ENCODE results near the gene RND3. TPM values are rescaled to one million over a fixed set of nuclear protein-coding genes. Genes with fewer than 3 reads are reported as not detected.

The RND3 gene, protein sequence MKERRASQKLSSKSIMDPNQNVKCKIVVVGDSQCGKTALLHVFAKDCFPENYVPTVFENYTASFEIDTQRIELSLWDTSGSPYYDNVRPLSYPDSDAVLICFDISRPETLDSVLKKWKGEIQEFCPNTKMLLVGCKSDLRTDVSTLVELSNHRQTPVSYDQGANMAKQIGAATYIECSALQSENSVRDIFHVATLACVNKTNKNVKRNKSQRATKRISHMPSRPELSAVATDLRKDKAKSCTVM
- total RNA-seq: 10 to 100 TPM in 4 of 7 donors, 1 to 10 TPM in 3; 2.5 to 23.0 (median 11.2) TPM
- 10 to 100 TPM; 12.8 to 13.8 TPM for polyA plus RNA-seq
- long read RNA-seq, donor 1, transcript RND3-201 (6 exons, 2,711 nt): major isoform, 5 of 9 reads
- long read RNA-seq, donor 1, partial matches to known transcripts: 0 of 9 reads
- long read RNA-seq, donor 1, other reads (novel, unspliced or antisense): 1 of 9 reads
- long read RNA-seq, donor 2, partial matches to known transcripts: 0 of 4 reads
- long read RNA-seq, donor 2, other reads (novel, unspliced or antisense): 0 of 4 reads
- long read RNA-seq, donor 3, transcript RND3-202 (5 exons, 2,777 nt): major isoform, 12 of 15 reads
- long read RNA-seq, donor 3, partial matches to known transcripts: 0 of 15 reads
- long read RNA-seq, donor 3, other reads (novel, unspliced or antisense): 0 of 15 reads

DNA sequence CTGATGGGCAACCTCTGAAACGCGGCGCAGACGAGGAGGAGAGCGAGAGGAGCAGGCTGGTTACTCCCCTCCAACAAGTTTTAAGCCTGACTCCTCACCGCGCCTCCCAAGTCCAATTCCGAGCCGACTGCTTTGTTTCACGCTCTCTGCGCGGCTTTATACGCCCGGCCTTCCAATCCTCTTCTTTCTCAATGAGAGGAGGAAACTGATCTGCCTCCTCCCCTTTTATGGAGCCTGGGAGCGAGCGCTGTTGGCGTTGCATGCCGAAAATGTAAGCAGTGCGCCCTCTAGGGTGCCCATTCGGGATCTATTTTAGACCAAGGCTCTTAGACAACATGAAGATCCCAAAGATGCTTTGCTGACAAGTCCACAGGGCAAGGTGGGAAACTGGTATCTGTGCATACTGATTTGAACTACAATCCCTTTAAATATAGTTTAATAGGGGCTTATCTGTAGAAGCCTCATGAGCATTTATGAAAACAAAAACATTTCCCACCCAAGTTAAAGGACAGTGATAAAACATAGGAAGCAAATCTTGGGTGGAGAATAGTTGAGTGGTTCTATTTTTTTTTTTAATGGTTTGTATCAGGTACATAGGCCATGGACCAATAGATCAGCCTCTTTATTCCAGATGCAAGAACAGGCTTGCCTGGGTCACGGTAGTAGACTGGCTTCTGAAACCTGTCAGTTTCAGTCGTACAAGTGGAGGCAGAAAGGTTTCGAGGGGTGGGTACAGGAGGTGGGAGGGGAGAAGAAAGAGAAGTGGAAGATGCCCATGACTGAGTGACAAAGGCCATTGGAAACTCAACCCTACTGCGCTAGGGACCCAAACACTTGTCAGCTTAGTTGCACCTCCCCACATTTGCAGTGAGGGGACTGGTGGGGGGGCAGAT lies at the start of gene RND3:
RND3 (minus strand) TSS at position 131 of the 893 bp plus-strand sequence. CDS start 250 bp downstream, outside the sequence.
- H3K27ac ChIP-seq: peak within 1 kb of the TSS; percentile 28 to 55
- H3K4me3 ChIP-seq: peak within 1 kb of the TSS; percentile 64
- peak; percentile 85 to 95 (median 92) for DNase-seq
- H3K36me3 ChIP-seq: no peaks in the 10 kb centered on the region
- 12 to 15% (median 12%) methylated on average over 24 of the region's 24 CpGs for WGBS, 3 donors
- no peaks in the 10 kb centered on the region for H3K27me3 ChIP-seq
- H3K4me1 ChIP-seq (ENCODE audit: insufficient read depth): peaks cover 1% of the 10 kb centered on the region
- intact Hi-C loops (cut with DNase I): loop anchor here in 3 of 4 donors (5.0 to 10.0 kb wide), 3 partner anchors 885 to 895 kb away; no protein-coding TSS in a partner anchor
- H3K9me3 ChIP-seq: no peaks in the 10 kb centered on the region
- TF ChIP-seq, protein P1, sequence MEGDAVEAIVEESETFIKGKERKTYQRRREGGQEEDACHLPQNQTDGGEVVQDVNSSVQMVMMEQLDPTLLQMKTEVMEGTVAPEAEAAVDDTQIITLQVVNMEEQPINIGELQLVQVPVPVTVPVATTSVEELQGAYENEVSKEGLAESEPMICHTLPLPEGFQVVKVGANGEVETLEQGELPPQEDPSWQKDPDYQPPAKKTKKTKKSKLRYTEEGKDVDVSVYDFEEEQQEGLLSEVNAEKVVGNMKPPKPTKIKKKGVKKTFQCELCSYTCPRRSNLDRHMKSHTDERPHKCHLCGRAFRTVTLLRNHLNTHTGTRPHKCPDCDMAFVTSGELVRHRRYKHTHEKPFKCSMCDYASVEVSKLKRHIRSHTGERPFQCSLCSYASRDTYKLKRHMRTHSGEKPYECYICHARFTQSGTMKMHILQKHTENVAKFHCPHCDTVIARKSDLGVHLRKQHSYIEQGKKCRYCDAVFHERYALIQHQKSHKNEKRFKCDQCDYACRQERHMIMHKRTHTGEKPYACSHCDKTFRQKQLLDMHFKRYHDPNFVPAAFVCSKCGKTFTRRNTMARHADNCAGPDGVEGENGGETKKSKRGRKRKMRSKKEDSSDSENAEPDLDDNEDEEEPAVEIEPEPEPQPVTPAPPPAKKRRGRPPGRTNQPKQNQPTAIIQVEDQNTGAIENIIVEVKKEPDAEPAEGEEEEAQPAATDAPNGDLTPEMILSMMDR (IDR thresholded peaks at IDR 0.05): peak; percentile 22 to 86 (median 69)
- peak; percentile 76 for TF ChIP-seq POLR2A (IDR thresholded peaks at IDR 0.05)
- TF ChIP-seq EP300 (IDR thresholded peaks at IDR 0.05): no peak

DNA sequence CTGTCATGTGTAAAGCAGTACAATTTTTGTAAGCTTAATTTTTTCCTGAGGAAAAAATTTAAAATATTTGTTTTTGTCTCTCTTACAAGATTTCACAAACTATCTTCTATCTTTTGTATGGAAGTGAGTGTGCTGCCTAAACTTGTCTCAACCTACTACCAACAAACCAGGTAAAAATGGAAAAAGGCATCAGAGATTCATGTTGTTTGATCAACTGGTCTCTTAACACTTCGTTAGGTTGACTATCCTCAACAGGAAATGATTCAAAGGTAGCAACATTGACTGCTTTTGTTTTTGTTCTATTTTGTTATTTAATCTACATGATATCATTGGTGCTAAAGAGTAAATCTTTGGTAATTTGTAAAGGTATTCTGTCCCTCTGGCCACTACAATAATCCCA lies 47.7 kb upstream of the RND3 start:
- no peak overlapping the region for H3K4me3 ChIP-seq
- 80 to 86% (median 85%) methylated on average over 1 of the region's 1 CpG for WGBS, 3 donors
- H3K4me1 ChIP-seq (ENCODE audit: insufficient read depth): no peaks in the 10 kb centered on the region
- no peak for DNase-seq
- peaks cover under 1% of the 10 kb centered on the region for H3K27me3 ChIP-seq
- no peaks in the 10 kb centered on the region for H3K9me3 ChIP-seq
- intact Hi-C loops (cut with DNase I): no loop called here
- no peak overlapping the region for H3K27ac ChIP-seq
- no peaks in the 10 kb centered on the region for H3K36me3 ChIP-seq
- TF ChIP-seq, protein P1 (IDR thresholded peaks at IDR 0.05): no peak
- TF ChIP-seq EP300 (IDR thresholded peaks at IDR 0.05) (no peak), POLR2A (IDR thresholded peaks at IDR 0.05) (no peak)

DNA sequence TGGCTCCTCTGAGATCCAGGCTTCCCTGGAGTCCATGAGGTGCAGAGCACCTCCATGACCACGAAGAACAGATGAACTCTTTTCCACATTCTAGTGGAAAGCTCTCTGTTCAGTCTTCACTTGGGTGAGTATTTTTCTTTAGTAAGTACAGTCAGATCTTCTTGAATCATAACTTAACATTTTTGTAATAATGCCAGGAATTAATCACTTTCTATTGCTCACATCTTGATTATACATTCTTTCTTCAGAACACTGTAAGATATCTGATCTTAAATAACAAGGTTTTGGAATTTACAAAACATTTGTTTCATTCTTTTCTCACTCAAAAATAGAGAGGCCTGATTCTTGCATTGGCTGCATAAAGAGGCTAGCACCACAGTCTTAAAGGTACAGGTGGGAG lies 45.4 kb upstream of the RND3 start:
- Histone ChIP-seq H3K9me3 (no peaks in the 10 kb centered on the region), H3K27ac (no peak overlapping the region), H3K27me3 (peaks cover 3% of the 10 kb centered on the region), H3K4me3 (no peak overlapping the region), H3K4me1 (ENCODE audit: insufficient read depth) (no peaks in the 10 kb centered on the region), H3K36me3 (no peaks in the 10 kb centered on the region)
- no peak for DNase-seq
- 62 to 89% (median 79%) methylated on average over 1 of the region's 1 CpG for WGBS, 3 donors
- TF ChIP-seq, protein P1 (IDR thresholded peaks at IDR 0.05): no peak
- TF ChIP-seq EP300 (IDR thresholded peaks at IDR 0.05) (no peak), POLR2A (IDR thresholded peaks at IDR 0.05) (no peak)
- intact Hi-C loops (cut with DNase I): no loop called here

DNA sequence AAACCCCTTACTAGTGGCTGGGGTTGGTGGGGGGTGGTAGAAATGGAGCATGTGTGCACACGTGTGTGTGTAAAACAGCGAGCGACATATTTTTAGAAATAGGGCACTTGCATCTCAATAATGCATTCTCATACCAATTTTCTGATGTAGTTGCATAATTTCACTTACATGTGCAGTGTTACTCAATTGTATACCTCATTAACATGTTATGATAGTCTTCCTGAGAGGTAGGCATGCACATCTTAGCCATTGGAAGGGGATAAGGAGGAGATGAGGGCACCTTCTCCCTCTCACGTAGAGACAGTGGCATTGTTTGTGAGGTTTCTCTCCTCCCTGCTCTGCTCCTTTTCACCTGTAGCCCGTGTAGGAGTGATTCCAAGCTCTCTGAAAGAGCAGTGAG lies 44.6 kb upstream of the RND3 start:
- intact Hi-C loops (cut with DNase I): no loop called here
- no peaks in the 10 kb centered on the region for H3K4me1 ChIP-seq (ENCODE audit: insufficient read depth)
- no peaks in the 10 kb centered on the region for H3K9me3 ChIP-seq
- no peaks in the 10 kb centered on the region for H3K36me3 ChIP-seq
- 92 to 96% (median 93%) methylated on average over 5 of the region's 5 CpGs for WGBS, 3 donors
- no peak overlapping the region for H3K27ac ChIP-seq
- H3K4me3 ChIP-seq: no peak overlapping the region
- DNase-seq: no peak
- TF ChIP-seq POLR2A (IDR thresholded peaks at IDR 0.05) (no peak), EP300 (IDR thresholded peaks at IDR 0.05) (no peak)
- TF ChIP-seq, protein P1 (IDR thresholded peaks at IDR 0.05): no peak
- H3K27me3 ChIP-seq: peaks cover 3% of the 10 kb centered on the region

Data from ovary (tissue), 10 donors.